A673 (cell line): Measurements from ENCODE around the gene SLC35G6. TPM values are rescaled to one million over a fixed set of nuclear protein-coding genes. Genes with fewer than 3 reads are reported as not detected.
"Not testable (repeated sequence)": the region's sequence is repeated elsewhere in the genome, so short reads cannot be mapped to it uniquely, and the experiment has no call there.

Source experiments
- Bru-seq: library from RNA; stranded (reverse); fragments of 400-500 nt; gene quantifications from one replicate; lab custom pipeline; 2021; lab: Mats Ljungman, UMichigan
- BruChase-seq, 2 experiments: library from RNA; stranded (reverse); fragments of 400-500 nt; gene quantifications; one replicate each; lab custom pipeline; 2021; lab: Mats Ljungman, UMichigan
- BruUV-seq: library from RNA; stranded (reverse); fragments of 400-500 nt; replicated peaks from 2 replicates; lab custom pipeline; 2021; lab: Mats Ljungman, UMichigan
- CTCF ChIA-PET: fragments of 300-600 bp; sonication (Branson Sonifier 250); formaldehyde crosslinking; loops from one replicate; lab custom pipeline; 2022; ENCODE audit warnings: antibody characterized with exemption; lab: Charles Lee
- POLR2A ChIA-PET: fragments of 300-600 bp; sonication (Branson Sonifier 250); formaldehyde crosslinking; loops from one replicate; lab custom pipeline; 2022; ENCODE audit warnings: antibody characterized with exemption; ENCODE audit not compliant: low non-redundant PET; lab: Charles Lee
- DNase-seq: peaks from one replicate; pipeline ENCODE4 v3.0.0-alpha.2; 2015; ENCODE audit warnings: low spot score
- H3K27ac ChIP-seq: fragments of 200-600 bp; sonication (generic); 2 replicates; pipeline ENCODE4 v1.5.1; 2016; ENCODE audit warnings: mixed run types, low read depth, mild to moderate bottlenecking, mixed read lengths, antibody characterized with exemption, low read length; ENCODE audit not compliant: poor library complexity, severe bottlenecking
- H3K27me3 ChIP-seq: fragments of 200-600 bp; sonication (generic); replicated peaks from 2 replicates; pipeline ENCODE4 v1.6.1; 2017; ENCODE audit warnings: mixed run types, low read depth, mild to moderate bottlenecking, mixed read lengths, antibody characterized with exemption, low read length; ENCODE audit not compliant: insufficient read depth, poor library complexity
- H3K36me3 ChIP-seq: fragments of 200-600 bp; sonication (generic); 2 replicates; pipeline ENCODE4 v1.6.1; 2016; ENCODE audit warnings: mixed run types, mild to moderate bottlenecking, mixed read lengths, antibody characterized with exemption, low read length; ENCODE audit not compliant: insufficient read depth, poor library complexity, severe bottlenecking
- H3K4me1 ChIP-seq: fragments of 200-600 bp; sonication (generic); 2 replicates; pipeline ENCODE4 v1.6.1; 2017; ENCODE audit warnings: mixed run types, mild to moderate bottlenecking, mixed read lengths, antibody characterized with exemption, low read length; ENCODE audit not compliant: insufficient read depth, poor library complexity, severe bottlenecking
- H3K4me3 ChIP-seq: fragments of 200-600 bp; sonication (generic); 2 replicates; pipeline ENCODE4 v1.5.1; 2016; ENCODE audit warnings: low read depth, mixed run types, mild to moderate bottlenecking, mixed read lengths, low read length; ENCODE audit not compliant: poor library complexity, severe bottlenecking
- H3K9me3 ChIP-seq: fragments of 200-600 bp; sonication (generic); 2 replicates; pipeline ENCODE4 v1.6.1; 2016; ENCODE audit warnings: mixed run types, low read depth, mild to moderate bottlenecking, mixed read lengths, antibody characterized with exemption, low read length; ENCODE audit not compliant: poor library complexity, severe bottlenecking
- EZH2 ChIP-seq: fragments of 200-600 bp; sonication (generic); IDR thresholded peaks from 2 replicates; pipeline ENCODE4 v1.6.1; 2017; ENCODE audit warnings: borderline replicate concordance, low read depth, mild to moderate bottlenecking, mixed read lengths, antibody characterized with exemption, low read length; ENCODE audit not compliant: poor library complexity, severe bottlenecking
- intact Hi-C: fragments of 100-400 bp; cut with micrococcal nuclease; formaldehyde crosslinking; loops from one replicate; pipeline ENCODE4 v1.10.0; 2022; ENCODE audit not compliant: unreplicated experiment
- long read RNA-seq: library from polyadenylated mRNA; stranded (forward); transcript quantifications from one replicate; pipeline ENCODE4 v2.0.0, GENCODE V29; 2022
- total RNA-seq: library from RNA; stranded (reverse); gene quantifications from 2 replicates; pipeline ENCODE4 v1.2.3, GENCODE V29; 2021
- TF ChIP-seq, protein P1 (sequence below): fragments of 300-800, 200-600 bp; sonication (generic); conservative IDR thresholded peaks from 2 replicates; pipeline ENCODE4 v1.5.1; 2017; ENCODE audit warnings: low read depth, mild to moderate bottlenecking, antibody characterized with exemption, low read length, moderate library complexity, mixed read lengths

Gene SLC35G6
- not detected in 2 replicates for total RNA-seq
- not detected for Bru-seq, nascent RNA
- BruChase-seq, experiment 1, labeled RNA remaining after a 2-hour chase, result not detected
- BruChase-seq, experiment 2, labeled RNA remaining after a 6-hour chase, result not detected
- long read RNA-seq, result 0 reads

DNA sequence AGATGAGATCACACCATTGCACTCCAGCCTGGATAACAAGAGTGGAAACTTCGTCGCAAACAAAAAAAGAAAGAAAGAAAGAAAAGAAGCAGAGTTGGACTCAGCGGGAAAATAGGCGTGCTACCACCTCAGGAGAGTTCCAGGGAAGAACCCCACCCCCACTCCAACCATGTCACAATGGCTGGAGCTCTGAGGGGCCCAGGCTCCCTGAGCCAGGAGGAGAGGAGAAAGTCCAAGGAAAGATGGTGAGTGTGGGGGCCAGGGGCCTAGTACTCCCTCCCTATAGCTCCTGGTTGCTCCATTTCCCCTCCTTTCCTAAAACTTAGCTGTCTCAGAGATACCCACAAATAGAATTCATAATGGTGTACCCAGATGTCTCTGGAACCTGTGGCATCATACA is at the start of gene SLC35G6:
Gene SLC35G6 (plus strand): TSS at position 172 of the 400 bp plus-strand sequence. CDS start 71 bp downstream, at position 243.
- H3K4me3 ChIP-seq, BruUV-seq, CTCF ChIA-PET, H3K9me3 ChIP-seq, DNase-seq, POLR2A ChIA-PET, H3K36me3 ChIP-seq, H3K27me3 ChIP-seq: not testable (repeated sequence)
- Histone ChIP-seq H3K4me1 (peaks cover 44% of the 10 kb centered on the region), H3K27ac (peak within 1 kb of the TSS; percentile 97)
- intact Hi-C loops, result loop anchor here (10.0 kb wide), 1 partner anchor 126 kb away; the partner anchor contains the start of genes KCTD11 and TMEM95

DNA sequence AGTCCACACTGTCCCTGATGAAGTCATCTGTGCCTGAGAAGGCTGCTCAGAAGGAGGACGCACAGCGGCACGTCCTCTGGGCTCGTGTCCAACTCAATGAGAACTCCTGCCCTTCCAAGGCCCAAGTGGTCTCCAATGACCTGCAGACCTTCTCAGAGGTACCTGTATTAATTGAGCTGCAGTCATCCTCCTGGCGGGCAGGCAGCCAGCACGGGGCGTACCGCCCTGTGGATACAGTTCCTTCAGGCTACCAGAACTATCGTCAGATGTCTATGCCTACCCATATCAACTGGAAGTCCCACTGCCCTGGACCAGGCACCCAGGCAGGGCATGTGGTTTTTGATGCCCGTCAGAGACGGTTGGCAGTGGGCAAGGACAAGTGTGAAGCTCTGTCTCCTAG is 49.0 kb upstream of the SLC35G6 start:
- CTCF ChIA-PET, result no interaction called here

DNA sequence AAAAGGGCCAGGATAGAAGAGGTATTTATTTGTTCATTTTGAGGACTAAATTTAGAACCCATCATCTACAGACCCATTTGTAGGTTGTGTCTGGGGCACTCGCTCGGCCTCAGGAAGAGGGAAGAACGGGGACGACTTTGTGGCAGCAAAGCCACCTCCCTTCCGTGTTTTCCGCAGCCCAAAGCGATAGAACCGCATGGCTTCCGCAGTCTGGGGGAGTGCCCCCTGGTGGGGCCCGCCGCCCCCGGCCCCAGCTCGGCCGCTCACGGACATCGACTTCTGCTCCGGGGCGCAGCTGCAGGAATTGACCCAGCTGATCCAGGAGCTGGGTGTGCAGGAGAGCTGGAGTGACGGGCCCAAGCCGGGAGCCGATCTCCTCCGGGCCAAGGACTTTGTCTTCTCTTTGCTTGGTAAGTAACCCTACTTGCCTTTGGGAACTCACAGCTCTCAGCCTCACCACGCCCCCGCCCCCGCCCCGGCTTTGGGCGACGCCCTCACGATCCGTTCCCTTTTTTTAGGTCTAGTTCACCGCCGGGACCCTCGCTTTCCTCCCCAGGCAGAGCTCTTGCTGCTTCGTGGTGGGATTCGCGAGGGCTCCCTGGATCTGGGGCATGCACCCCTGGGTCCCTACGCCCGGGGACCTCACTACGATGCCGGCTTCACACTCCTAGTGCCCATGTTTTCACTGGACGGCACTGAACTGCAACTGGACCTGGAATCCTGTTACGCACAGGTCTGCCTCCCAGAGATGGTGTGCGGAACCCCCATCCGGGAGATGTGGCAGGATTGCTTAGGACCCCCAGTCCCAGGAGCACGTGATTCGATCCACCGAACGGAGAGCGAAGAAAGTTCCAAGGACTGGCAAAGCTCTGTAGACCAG is 45.3 kb upstream of the SLC35G6 start:
- peak; percentile 78 for DNase-seq
- intact Hi-C loops, result loop anchor here (1.0 to 5.0 kb wide), 5 partner anchors 32 to 251 kb away; partner anchors contain the start of genes SENP3, TMEM256, TMEM95 and TP53
- no peaks in the 10 kb centered on the region for H3K27me3 ChIP-seq
- H3K9me3 ChIP-seq, result no peaks in the 10 kb centered on the region
- ChIA-PET POLR2A (interaction anchor here (1.1 to 1.2 kb wide), 2 partner anchors 10 to 32 kb away, joined by 5 read pairs; partner anchors contain the start of gene TMEM256), CTCF (interaction anchor here (1.1 to 1.7 kb wide), 3 partner anchors 67 to 125 kb away, joined by 4 to 6 read pairs (median 5); no protein-coding TSS in a partner anchor)
- H3K36me3 ChIP-seq, result no peaks in the 10 kb centered on the region
- peak overlapping the region; percentile 41 for H3K27ac ChIP-seq
- no TSS peak for BruUV-seq
- H3K4me3 ChIP-seq, result peak overlapping the region; percentile 90
- peaks cover 34% of the 10 kb centered on the region for H3K4me1 ChIP-seq
- TF ChIP-seq EZH2, result no peak
- TF ChIP-seq, protein P1, sequence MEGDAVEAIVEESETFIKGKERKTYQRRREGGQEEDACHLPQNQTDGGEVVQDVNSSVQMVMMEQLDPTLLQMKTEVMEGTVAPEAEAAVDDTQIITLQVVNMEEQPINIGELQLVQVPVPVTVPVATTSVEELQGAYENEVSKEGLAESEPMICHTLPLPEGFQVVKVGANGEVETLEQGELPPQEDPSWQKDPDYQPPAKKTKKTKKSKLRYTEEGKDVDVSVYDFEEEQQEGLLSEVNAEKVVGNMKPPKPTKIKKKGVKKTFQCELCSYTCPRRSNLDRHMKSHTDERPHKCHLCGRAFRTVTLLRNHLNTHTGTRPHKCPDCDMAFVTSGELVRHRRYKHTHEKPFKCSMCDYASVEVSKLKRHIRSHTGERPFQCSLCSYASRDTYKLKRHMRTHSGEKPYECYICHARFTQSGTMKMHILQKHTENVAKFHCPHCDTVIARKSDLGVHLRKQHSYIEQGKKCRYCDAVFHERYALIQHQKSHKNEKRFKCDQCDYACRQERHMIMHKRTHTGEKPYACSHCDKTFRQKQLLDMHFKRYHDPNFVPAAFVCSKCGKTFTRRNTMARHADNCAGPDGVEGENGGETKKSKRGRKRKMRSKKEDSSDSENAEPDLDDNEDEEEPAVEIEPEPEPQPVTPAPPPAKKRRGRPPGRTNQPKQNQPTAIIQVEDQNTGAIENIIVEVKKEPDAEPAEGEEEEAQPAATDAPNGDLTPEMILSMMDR, result 0 out of 2 replicates have a peak, but pooled peaks have one; percentile 35

More for the DNA sequence above, 49.0 kb upstream of the SLC35G6 start:
- H3K4me3 ChIP-seq, result no peak overlapping the region
- intact Hi-C loops, result no loop called here
- no peak for DNase-seq
- no peak for TF ChIP-seq EZH2
- TF ChIP-seq, protein P1, result no peak
- H3K27me3 ChIP-seq, result no peaks in the 10 kb centered on the region
- H3K27ac ChIP-seq, result no peak overlapping the region
- POLR2A ChIA-PET, result no interaction called here
- no peaks in the 10 kb centered on the region for H3K36me3 ChIP-seq
- H3K9me3 ChIP-seq, result no peaks in the 10 kb centered on the region
- H3K4me1 ChIP-seq, result peaks cover 14% of the 10 kb centered on the region
- no TSS peak for BruUV-seq
